Subcutaneous adipose tissue (tissue), 4 donors: ENCODE data around the gene MCC. TPM values are rescaled to one million over a fixed set of nuclear protein-coding genes. Genes with fewer than 3 reads are reported as not detected.

Experiments used
- total RNA-seq, 4 donors: library from RNA; depleted of rRNA; stranded (reverse); fragments of >200 nt; gene quantifications; one replicate each; pipeline ENCODE4 v1.1.0, GENCODE V29; 2016
- TF ChIP-seq, protein P1 (sequence below): fragments of 450-650 bp; IDR thresholded peaks from one replicate; pipeline ENCODE4 v1.5.1; 2016; ENCODE audit warnings: low read depth, mild to moderate bottlenecking, control low read depth, antibody characterized with exemption, moderate library complexity

Gene MCC
- total RNA-seq, 4 donors from 2014 or later = 15.0 to 57.3 (median 23.7) TPM

DNA sequence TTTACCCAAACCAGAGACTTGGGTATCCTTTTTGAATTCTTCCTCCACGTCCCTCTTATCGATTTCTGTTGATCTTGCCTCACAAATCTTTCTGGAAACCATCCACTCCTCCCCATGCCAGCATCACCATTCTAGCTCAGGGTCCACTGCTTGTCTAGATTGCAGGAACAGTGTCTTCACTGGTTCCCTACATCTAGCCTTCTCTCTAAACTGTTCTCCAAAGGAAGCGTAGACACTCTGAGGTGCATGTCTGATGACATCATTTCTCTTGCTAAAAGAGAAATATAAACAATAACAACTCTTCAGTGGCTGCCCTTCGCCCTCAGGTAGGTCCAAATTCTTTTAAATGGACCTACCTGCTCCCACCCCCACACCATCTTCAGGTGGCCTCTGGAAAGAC, 311.5 kb downstream of the MCC start:
- TF ChIP-seq, protein P1, sequence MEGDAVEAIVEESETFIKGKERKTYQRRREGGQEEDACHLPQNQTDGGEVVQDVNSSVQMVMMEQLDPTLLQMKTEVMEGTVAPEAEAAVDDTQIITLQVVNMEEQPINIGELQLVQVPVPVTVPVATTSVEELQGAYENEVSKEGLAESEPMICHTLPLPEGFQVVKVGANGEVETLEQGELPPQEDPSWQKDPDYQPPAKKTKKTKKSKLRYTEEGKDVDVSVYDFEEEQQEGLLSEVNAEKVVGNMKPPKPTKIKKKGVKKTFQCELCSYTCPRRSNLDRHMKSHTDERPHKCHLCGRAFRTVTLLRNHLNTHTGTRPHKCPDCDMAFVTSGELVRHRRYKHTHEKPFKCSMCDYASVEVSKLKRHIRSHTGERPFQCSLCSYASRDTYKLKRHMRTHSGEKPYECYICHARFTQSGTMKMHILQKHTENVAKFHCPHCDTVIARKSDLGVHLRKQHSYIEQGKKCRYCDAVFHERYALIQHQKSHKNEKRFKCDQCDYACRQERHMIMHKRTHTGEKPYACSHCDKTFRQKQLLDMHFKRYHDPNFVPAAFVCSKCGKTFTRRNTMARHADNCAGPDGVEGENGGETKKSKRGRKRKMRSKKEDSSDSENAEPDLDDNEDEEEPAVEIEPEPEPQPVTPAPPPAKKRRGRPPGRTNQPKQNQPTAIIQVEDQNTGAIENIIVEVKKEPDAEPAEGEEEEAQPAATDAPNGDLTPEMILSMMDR = no peak

- TF ChIP-seq, protein P1 = no peak
Observed at GRCh38 chr5:113176196-113176595, 312.1 kb downstream of the MCC start.

DNA sequence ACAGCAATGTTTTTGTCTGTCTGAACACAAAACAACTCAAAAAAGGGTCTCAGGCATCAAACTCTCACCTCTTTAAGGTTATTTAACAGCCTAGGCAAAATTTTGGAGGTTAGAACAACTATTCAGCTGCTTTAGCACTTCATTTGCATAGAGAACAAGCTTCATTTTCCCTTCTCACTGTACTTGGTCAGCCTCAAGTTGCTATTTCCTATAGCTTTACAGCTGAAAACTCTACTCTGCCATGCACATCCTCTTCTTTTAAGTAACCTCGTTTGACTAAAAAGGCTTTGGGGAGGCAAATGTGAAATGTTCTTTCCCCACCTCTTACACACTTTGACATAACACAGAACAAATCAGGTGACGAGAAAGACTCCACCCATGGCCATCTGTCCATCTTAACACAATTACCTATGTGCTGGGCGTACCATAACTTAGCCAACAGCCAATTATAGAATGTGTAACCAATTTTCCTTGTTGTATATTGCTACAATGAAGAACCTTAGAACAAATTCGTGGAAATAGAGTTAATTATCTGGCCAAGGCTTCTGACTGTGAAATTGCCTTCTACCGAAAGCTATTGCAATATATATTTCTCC, 315.9 kb downstream of the MCC start:
- TF ChIP-seq, protein P1 = no peak

DNA sequence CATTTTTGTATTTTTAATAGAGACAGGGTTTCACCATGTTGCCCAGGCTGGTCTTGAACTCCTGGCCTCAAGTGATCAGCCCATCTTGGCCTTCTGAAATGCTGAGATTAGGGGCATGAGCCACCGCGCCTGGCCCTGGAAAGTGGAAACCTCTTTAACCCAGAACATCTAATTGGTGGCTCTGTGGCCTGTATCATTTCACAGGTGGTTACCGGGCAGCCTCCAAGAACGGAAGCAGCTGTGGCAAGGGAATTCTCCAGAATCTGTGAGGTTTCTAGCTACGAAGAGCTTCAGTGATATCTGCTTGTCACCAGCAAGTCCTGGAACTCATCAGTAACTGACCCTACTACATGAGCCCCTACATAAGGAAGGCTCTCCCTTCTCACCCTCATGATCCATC, 316.7 kb downstream of the MCC start:
- TF ChIP-seq, protein P1 = no peak

DNA sequence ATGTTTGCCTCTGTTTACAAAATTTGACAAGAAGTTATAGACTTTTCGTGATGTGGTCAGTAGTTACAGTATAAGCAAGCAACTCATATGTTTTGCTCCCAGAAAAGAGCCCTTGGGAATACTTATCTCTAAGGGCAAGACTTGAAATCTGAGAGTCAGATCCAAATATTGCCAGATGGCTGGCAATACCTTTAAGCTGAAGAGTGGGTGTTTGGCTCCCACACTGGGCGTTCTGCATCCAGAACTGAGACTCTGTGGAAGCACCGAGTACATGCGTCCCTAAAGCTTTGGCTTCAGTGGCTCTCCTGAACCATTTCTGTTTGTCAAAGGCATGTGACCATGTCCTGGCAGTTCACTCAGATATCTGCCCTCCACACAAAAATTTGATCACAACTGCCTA, 317.5 kb downstream of the MCC start:
- TF ChIP-seq, protein P1 = no peak

DNA sequence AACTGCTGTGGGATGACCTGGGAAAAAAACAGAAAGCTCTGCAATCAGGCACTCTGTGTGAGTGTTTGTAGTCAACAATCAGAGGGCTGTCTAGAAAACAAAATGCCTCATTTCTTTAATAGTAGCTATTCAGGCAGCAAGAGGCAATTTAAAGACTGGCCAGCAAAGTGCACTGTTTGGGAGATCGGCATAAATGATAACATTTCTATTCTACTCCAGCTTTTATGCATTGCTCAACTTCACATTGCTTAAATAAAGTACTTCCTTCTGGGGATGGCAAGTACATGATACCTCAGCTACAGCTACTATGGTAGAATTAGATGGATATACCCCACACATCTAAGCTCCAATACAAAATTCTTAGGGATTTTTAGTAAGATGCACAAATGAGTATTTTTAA, 318.5 kb downstream of the MCC start:
- TF ChIP-seq, protein P1 = no peak

DNA sequence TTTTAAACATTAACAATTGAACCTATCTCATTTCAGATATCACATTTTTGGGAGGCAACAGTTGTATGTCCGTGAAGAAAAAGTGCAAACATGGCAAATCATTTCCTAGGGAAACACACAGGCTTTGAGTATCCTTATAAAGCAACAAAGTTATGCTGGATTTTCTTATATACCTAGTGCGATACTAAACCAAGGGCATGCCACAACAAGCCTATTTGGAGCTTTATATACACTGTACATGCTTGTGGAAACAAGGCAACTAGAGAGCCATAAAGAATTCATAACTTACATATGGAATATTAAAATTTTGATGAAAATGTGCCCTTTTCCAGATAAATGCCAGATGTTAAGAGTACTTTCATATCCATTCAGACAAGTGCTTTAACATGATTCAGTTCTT, 320.3 kb downstream of the MCC start:
- TF ChIP-seq, protein P1 = no peak
